PC-3 (cell line): ENCODE measurements around the gene HES7. TPM values are rescaled to one million over a fixed set of nuclear protein-coding genes. Genes with fewer than 3 reads are reported as not detected.
A peak's percentile ranks its signal among the peaks of the same experiment; 100 is the strongest.

Experiments used
- ATAC-seq: fragments of 200-7000 bp; cut with Tn5 transposase; 2 replicates; pipeline ENCODE4 v1.9.1; 2020; ENCODE audit warnings: mild to moderate bottlenecking, moderate library complexity
- BruUV-seq: library from RNA; stranded (reverse); fragments of 400-500 nt; replicated peaks from 2 replicates; lab custom pipeline; 2021; lab: Mats Ljungman, UMichigan
- CTCF ChIA-PET: fragments of 300-600 bp; sonication (Branson Sonifier 250); formaldehyde crosslinking; loops from one replicate; lab custom pipeline; 2022; ENCODE audit warnings: antibody characterized with exemption; lab: Charles Lee
- POLR2A ChIA-PET: fragments of 300-600 bp; sonication (Branson Sonifier 250); formaldehyde crosslinking; loops from one replicate; lab custom pipeline; 2022; ENCODE audit warnings: antibody characterized with exemption; ENCODE audit not compliant: unreplicated experiment; lab: Charles Lee
- DNase-seq: peaks from one replicate; pipeline ENCODE4 v3.0.0-alpha.2; 2015
- H2AFZ ChIP-seq: fragments of 300-600 bp; sonication (generic); 2 replicates; pipeline ENCODE4 v1.6.0; 2016; ENCODE audit warnings: antibody characterized with exemption, low read length
- H3F3A ChIP-seq: fragments of 300-600 bp; sonication (generic); one replicate; pipeline ENCODE4 v1.6.0; 2017; ENCODE audit warnings: antibody characterized with exemption, low read length, control low read depth, mild to moderate bottlenecking; ENCODE audit not compliant: unreplicated experiment
- H3K27ac ChIP-seq: fragments of 300-600 bp; sonication (generic); 2 replicates; pipeline ENCODE4 v1.5.1; 2016; ENCODE audit warnings: mild to moderate bottlenecking, low read length
- H3K27me3 ChIP-seq: fragments of 300-600 bp; sonication (generic); 2 replicates; pipeline ENCODE4 v1.6.1; 2016; ENCODE audit warnings: low read length, mixed read lengths
- H3K36me3 ChIP-seq: fragments of 300-600 bp; sonication (generic); 2 replicates; pipeline ENCODE4 v1.6.1; 2016; ENCODE audit warnings: low read depth, mixed run types, low read length, mixed read lengths
- H3K4me1 ChIP-seq: fragments of 300-600 bp; sonication (generic); 2 replicates; pipeline ENCODE4 v1.5.1; 2016; ENCODE audit warnings: low read length; ENCODE audit not compliant: insufficient read depth
- H3K4me2 ChIP-seq: fragments of 300-600 bp; sonication (generic); 2 replicates; pipeline ENCODE4 v1.6.0; 2016; ENCODE audit warnings: low read length
- H3K4me3 ChIP-seq: fragments of 300-600 bp; sonication (generic); 2 replicates; pipeline ENCODE4 v1.5.1; 2016; ENCODE audit warnings: mild to moderate bottlenecking, low read length, mixed read lengths
- H3K79me2 ChIP-seq: fragments of 300-600 bp; sonication (generic); 2 replicates; pipeline ENCODE4 v1.6.1; 2017; ENCODE audit warnings: low read length, mixed read lengths
- H3K9ac ChIP-seq: fragments of 300-600 bp; sonication (generic); 2 replicates; pipeline ENCODE4 v1.6.0; 2016; ENCODE audit warnings: mild to moderate bottlenecking, low read length
- H3K9me2 ChIP-seq: fragments of 300-600 bp; sonication (generic); replicated peaks from 2 replicates; pipeline ENCODE4 v1.6.1; 2016; ENCODE audit warnings: mixed run types, low read length, mixed read lengths
- H3K9me3 ChIP-seq: fragments of 300-600 bp; sonication (generic); 2 replicates; pipeline ENCODE4 v1.6.1; 2016; ENCODE audit warnings: low read length, mixed read lengths
- H4K20me1 ChIP-seq: fragments of 300-600 bp; sonication (generic); 2 replicates; pipeline ENCODE4 v1.6.1; 2016; ENCODE audit warnings: low read length, mixed read lengths
- CTCF ChIP-seq: fragments of 300-600 bp; sonication (generic); conservative IDR thresholded peaks from 2 replicates; pipeline ENCODE4 v1.5.1; 2017; ENCODE audit warnings: antibody characterized with exemption, low read depth, mild to moderate bottlenecking, low read length
- EZH2 ChIP-seq: fragments of 300-600 bp; sonication (generic); IDR thresholded peaks from one replicate; pipeline ENCODE4 v1.6.1; 2017; ENCODE audit warnings: antibody characterized with exemption, mild to moderate bottlenecking, low read length; ENCODE audit not compliant: unreplicated experiment
- EZH2phosphoT487 ChIP-seq: fragments of 300-600 bp; sonication (generic); IDR thresholded peaks from 2 replicates; pipeline ENCODE4 v1.6.1; 2018; ENCODE audit warnings: mild to moderate bottlenecking, antibody characterized with exemption, low read length, borderline replicate concordance
- intact Hi-C: fragments of 100-400 bp; cut with micrococcal nuclease; formaldehyde crosslinking; loops from 2 replicates; pipeline ENCODE4 v1.9.0; 2023
- total RNA-seq: library from RNA; depleted of rRNA; stranded (reverse); fragments of >200 nt; gene quantifications from 2 replicates; pipeline ENCODE4 v1.2.3, GENCODE V29; 2014

The HES7 gene
- total RNA-seq, 1 experiment from 2014 or later: not detected

DNA sequence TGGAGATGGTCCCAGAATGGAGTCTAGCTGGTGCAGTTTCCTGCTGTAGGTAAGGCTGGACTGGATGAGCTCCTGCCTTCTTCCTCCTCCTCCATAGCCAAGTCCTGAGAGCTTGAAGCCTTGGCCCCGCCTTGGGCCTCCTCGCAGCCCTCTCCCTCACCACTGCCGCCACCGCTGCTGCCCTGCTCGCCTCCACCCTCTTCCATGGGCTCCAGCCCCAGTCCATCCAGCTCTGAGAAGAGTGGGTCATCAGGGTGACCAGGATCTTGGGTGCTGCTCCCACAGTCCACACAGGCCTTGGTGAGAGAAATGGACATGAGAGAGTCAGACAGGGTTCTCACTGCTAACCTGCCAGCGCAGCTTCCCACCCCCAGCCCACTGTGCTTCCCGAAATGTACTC, 17.1 kb upstream of the HES7 start:
- intact Hi-C loops: no loop called here
- Histone ChIP-seq H3K9me3 (no peaks in the 10 kb centered on the region), H3K9ac (no peak overlapping the region), H3K4me3 (no peak overlapping the region), H2AFZ (no peak overlapping the region), H3K36me3 (no peaks in the 10 kb centered on the region), H3K79me2 (no peaks in the 10 kb centered on the region), H3K27me3 (no peaks in the 10 kb centered on the region), H3K4me1 (peaks cover 6% of the 10 kb centered on the region), H3K9me2 (no peaks in the 10 kb centered on the region), H3F3A (no peaks in the 10 kb centered on the region), H3K27ac (no peak overlapping the region), H4K20me1 (no peaks in the 10 kb centered on the region), H3K4me2 (no peak overlapping the region)
- BruUV-seq: no TSS peak
- CTCF ChIA-PET: no interaction called here
- no peak for ATAC-seq
- DNase-seq: no peak
- TF ChIP-seq EZH2 (no peak), EZH2phosphoT487 (no peak)
- POLR2A ChIA-PET: no interaction called here

GRCh38 chr17:8140065-8141029, 16.4 kb upstream of the HES7 start:
- ChIA-PET POLR2A (interaction anchor here (0.6 kb wide), 1 partner anchor 33 kb away, joined by 3 read pairs; no protein-coding TSS in a partner anchor), CTCF (no interaction called here)
- no peak overlapping the region for H2AFZ ChIP-seq
- no peaks in the 10 kb centered on the region for H3K36me3 ChIP-seq
- no peak overlapping the region for H3K4me2 ChIP-seq
- no peaks in the 10 kb centered on the region for H3K27me3 ChIP-seq
- H3K9me2 ChIP-seq: no peaks in the 10 kb centered on the region
- no peaks in the 10 kb centered on the region for H3K9me3 ChIP-seq
- no peaks in the 10 kb centered on the region for H4K20me1 ChIP-seq
- H3K27ac ChIP-seq: no peak overlapping the region
- H3F3A ChIP-seq: no peaks in the 10 kb centered on the region
- no peak overlapping the region for H3K9ac ChIP-seq
- no peaks in the 10 kb centered on the region for H3K79me2 ChIP-seq
- ATAC-seq (no peak), DNase-seq (no peak)
- TF ChIP-seq EZH2phosphoT487: no peak
- TF ChIP-seq CTCF: no peak
- no peak for TF ChIP-seq EZH2
- H3K4me1 ChIP-seq: peaks cover 6% of the 10 kb centered on the region
- BruUV-seq: no TSS peak
- intact Hi-C loops: no loop called here
- no peak overlapping the region for H3K4me3 ChIP-seq

GRCh38 chr17:8138672-8139371, 14.9 kb upstream of the HES7 start:
- ATAC-seq (peak; percentile 90), DNase-seq (peak; percentile 97)
- POLR2A ChIA-PET: interaction anchor here (0.5 kb wide), 1 partner anchor 238 kb away, joined by 3 read pairs; the partner anchor contains the start of gene KRABD2
- Histone ChIP-seq H2AFZ (peak overlapping the region; percentile 54), H3K9ac (peak overlapping the region; percentile 73), H3K27me3 (no peaks in the 10 kb centered on the region), H3K4me3 (peak overlapping the region; percentile 77), H3K36me3 (no peaks in the 10 kb centered on the region), H4K20me1 (no peaks in the 10 kb centered on the region), H3K4me2 (peak overlapping the region; percentile 89), H3K9me2 (no peaks in the 10 kb centered on the region), H3K9me3 (no peaks in the 10 kb centered on the region), H3K4me1 (peaks cover 6% of the 10 kb centered on the region), H3F3A (no peaks in the 10 kb centered on the region), H3K79me2 (no peaks in the 10 kb centered on the region), H3K27ac (peak overlapping the region; percentile 75)
- CTCF ChIA-PET: interaction anchor here (1.0 kb wide), 1 partner anchor 20 kb away, joined by 7 read pairs; no protein-coding TSS in a partner anchor
- intact Hi-C loops: loop anchor here (1.0 to 5.0 kb wide), 5 partner anchors 9 to 83 kb away; no protein-coding TSS in a partner anchor
- TF ChIP-seq EZH2phosphoT487: no peak
- TF ChIP-seq CTCF: peak; percentile 76
- BruUV-seq: TSS peak; percentile 89
